HepG2 (cell line): ENCODE results near the gene CNGA3. TPM values are rescaled to one million over a fixed set of nuclear protein-coding genes. Genes with fewer than 3 reads are reported as not detected.

ENCODE experiments used
- ATAC-seq: fragments of 200-7000 bp; cut with Tn5 transposase; 3 replicates; pipeline ENCODE4 v1.9.1; 2020; ENCODE audit warnings: mild to moderate bottlenecking, moderate library complexity
- BruUV-seq: library from RNA; stranded (reverse); fragments of 400-500 nt; replicated peaks from 2 replicates; lab custom pipeline; 2021; lab: Mats Ljungman, UMichigan
- CTCF ChIA-PET: fragments of 300-600 bp; formaldehyde crosslinking; extraction: SDS; loops from one replicate; lab custom pipeline; 2021; ENCODE audit warnings: low total read pairs, inconsistent platforms, low intra/inter-chr PET ratio; lab: Yijun Ruan, JAX
- POLR2A ChIA-PET: fragments of 350-600 bp; sonication (Branson Sonifier 250); formaldehyde crosslinking; loops from one replicate; lab custom pipeline; 2020; ENCODE audit warnings: antibody characterized with exemption, inconsistent platforms; lab: Yijun Ruan, JAX
- DNase-seq: peaks from one replicate; pipeline ENCODE4 v3.0.0-alpha.2; 2015; ENCODE audit warnings: low spot score
- FAIRE-seq: peaks from 3 replicates; lab custom pipeline; 2011; peaks lifted over from hg19 to GRCh38; lab: Jason Lieb, UNC
- H2AFZ ChIP-seq: one replicate; pipeline ENCODE4 v1.6.1; 2011; ENCODE audit warnings: low read length, inconsistent platforms
- H3K27ac ChIP-seq: fragments of 300-600 bp; 3 replicates; pipeline ENCODE4 v1.8.0; 2011; ENCODE audit warnings: mixed run types, mild to moderate bottlenecking, mixed read lengths, low read length, inconsistent platforms; ENCODE audit not compliant: insufficient read depth; ENCODE audit errors: extremely low read length
- H3K27me3 ChIP-seq, 2 experiments: fragments of 200-600 bp in 1 of 2; 2 replicates in 1 of 2; 3 replicates in 1 of 2; pipeline versions ENCODE4 v1.6.0 to v1.8.0; 2011; ENCODE audit warnings: low read length in 2 of 2, mild to moderate bottlenecking in 2 of 2, moderate library complexity in 2 of 2, inconsistent platforms in 1 of 2; ENCODE audit not compliant: insufficient read depth in 2 of 2, control insufficient read depth in 1 of 2
- H3K36me3 ChIP-seq, 2 experiments: fragments of 200-600 bp in 1 of 2; replicated peaks in 1 of 2; 2 replicates in 1 of 2; 3 replicates in 1 of 2; pipeline versions ENCODE4 v1.5.1 to v1.8.0; 2011; ENCODE audit warnings: low read length in 2 of 2, inconsistent platforms in 1 of 2; ENCODE audit not compliant: insufficient read depth in 2 of 2, control insufficient read depth in 1 of 2
- H3K4me1 ChIP-seq: 2 replicates; pipeline ENCODE4 v1.5.1; 2012; ENCODE audit warnings: low read length, inconsistent platforms; ENCODE audit not compliant: insufficient read depth
- H3K4me2 ChIP-seq: 2 replicates; pipeline ENCODE4 v1.6.0; 2011; ENCODE audit warnings: low read depth, low read length, inconsistent platforms
- H3K4me3 ChIP-seq, 3 experiments: fragments of 200-600 bp in 1 of 3; sonication (generic), shearing (Covaris generic) in 1 of 3; replicated peaks in 1 of 3; 2 replicates each; pipeline ENCODE4 v1.5.1; 2011 to 2016; ENCODE audit warnings: low read length in 3 of 3, inconsistent platforms in 2 of 3, low read depth in 2 of 3, mild to moderate bottlenecking in 2 of 3, control low read depth in 1 of 3, mixed read lengths in 1 of 3; ENCODE audit not compliant: insufficient read depth in 1 of 3
- H3K79me2 ChIP-seq: one replicate; pipeline ENCODE4 v1.6.1; 2011; ENCODE audit warnings: low read length, inconsistent platforms; ENCODE audit not compliant: insufficient read depth
- H3K9ac ChIP-seq: 2 replicates; pipeline ENCODE4 v1.6.0; 2011; ENCODE audit warnings: mild to moderate bottlenecking, low read depth, low read length, inconsistent platforms; ENCODE audit not compliant: insufficient read depth
- H3K9me3 ChIP-seq: 2 replicates; pipeline ENCODE4 v1.5.1; 2012; ENCODE audit warnings: mild to moderate bottlenecking, low read length
- H4K20me1 ChIP-seq: 2 replicates; pipeline ENCODE4 v1.6.0; 2011; ENCODE audit warnings: inconsistent platforms, mild to moderate bottlenecking, low read length, moderate library complexity; ENCODE audit not compliant: insufficient read depth
- FOXC1 ChIP-seq: sonication (generic); formaldehyde crosslinking; IDR thresholded peaks from 2 replicates; pipeline ENCODE4 v1.8.0; 2022; ENCODE audit warnings: mild to moderate bottlenecking, missing genetic modification reagents, borderline replicate concordance
- KDM5B ChIP-seq: sonication (generic); formaldehyde crosslinking; IDR thresholded peaks from 2 replicates; pipeline ENCODE4 v1.4.0; 2020; ENCODE audit warnings: missing genetic modification reagents, mild to moderate bottlenecking, borderline replicate concordance
- NKX3-1 ChIP-seq: sonication (generic); formaldehyde crosslinking; IDR thresholded peaks from 2 replicates; pipeline ENCODE4 v1.5.0; 2020; ENCODE audit warnings: missing genetic modification reagents
- SNAPC2 ChIP-seq: sonication (generic); formaldehyde crosslinking; IDR thresholded peaks from 2 replicates; pipeline ENCODE4 v1.8.1; 2022; ENCODE audit warnings: mild to moderate bottlenecking, missing genetic modification reagents
- ZFP36L2 ChIP-seq: sonication (generic); formaldehyde crosslinking; IDR thresholded peaks from 2 replicates; pipeline ENCODE4 v1.4.0; 2020; ENCODE audit warnings: missing genetic modification reagents
- ZNF121 ChIP-seq: sonication (generic); formaldehyde crosslinking; IDR thresholded peaks from 2 replicates; pipeline ENCODE4 v1.5.0; 2020; ENCODE audit warnings: mild to moderate bottlenecking, missing genetic modification reagents
- ZNF235 ChIP-seq: sonication (generic); formaldehyde crosslinking; IDR thresholded peaks from 2 replicates; pipeline ENCODE4 v1.8.1; 2023; ENCODE audit warnings: mild to moderate bottlenecking, missing genetic modification reagents, borderline replicate concordance
- ZNF282 ChIP-seq: fragments of 450-650 bp; IDR thresholded peaks from 2 replicates; pipeline ENCODE4 v1.6.1; 2018; ENCODE audit not compliant: partially characterized antibody
- ZNF530 ChIP-seq: sonication (generic); formaldehyde crosslinking; IDR thresholded peaks from 2 replicates; pipeline ENCODE4 v1.5.0; 2020; ENCODE audit warnings: low read depth, mild to moderate bottlenecking, missing genetic modification reagents
- ZNF720 ChIP-seq: sonication (generic); formaldehyde crosslinking; IDR thresholded peaks from 2 replicates; pipeline ENCODE4 v1.4.0; 2020; ENCODE audit warnings: missing genetic modification reagents
- WGBS: methylation state at CpG from one replicate; pipeline ENCODE4 v1.1.6; 2017; ENCODE audit warnings: low lambda C conversion rate; 5-methylcytosine and 5-hydroxymethylcytosine counted together
- in situ Hi-C: cut with HindIII; loops from 2 replicates; pipeline ENCODE4 v1.10.0; 2017; ENCODE audit warnings: low pct_unique_long_range_greater_than_20kb; ENCODE audit not compliant: extremely low pct_ligation_motif_present
- intact Hi-C: fragments of 100-400 bp; cut with micrococcal nuclease; formaldehyde crosslinking; loops from one replicate; pipeline ENCODE4 v1.10.0; 2022; ENCODE audit not compliant: unreplicated experiment
- polyA plus RNA-seq, 8 experiments: library from polyadenylated mRNA; depleted of rRNA in 3 of 8; stranded (reverse) in 7 of 8; unstranded in 1 of 8; fragments of >200 nt; fragmentation: Illumina TruSeq in 4 of 8; extraction: Trizol in 4 of 8; gene quantifications; 2 replicates each; pipeline versions ENCODE4 v1.2.1 to v1.2.3, GENCODE V29; 2011 to 2016; ENCODE audit warnings: low read depth in 4 of 8, missing spikeins in 1 of 8, mixed read lengths in 1 of 8; ENCODE audit not compliant: insufficient read depth in 1 of 8
- total RNA-seq, 5 experiments: library from RNA; depleted of rRNA; stranded (reverse); fragments of >200 nt; fragmentation: Illumina TruSeq; extraction: Trizol; gene quantifications; 2 replicates each; pipeline ENCODE4 v1.2.3, GENCODE V29; 2016; ENCODE audit warnings: low read depth in 1 of 5
- TF ChIP-seq, protein P1 (sequence below): sonication (generic); formaldehyde crosslinking; conservative IDR thresholded peaks from 2 replicates; pipeline ENCODE4 v1.4.0; 2020; ENCODE audit warnings: missing genetic modification reagents
- TF ChIP-seq, protein P2 (sequence below): sonication (generic); formaldehyde crosslinking; IDR thresholded peaks from 2 replicates; pipeline ENCODE4 v1.5.1; 2020; ENCODE audit warnings: mild to moderate bottlenecking, missing genetic modification reagents
- TF ChIP-seq, protein P3 (sequence below): sonication (generic); formaldehyde crosslinking; IDR thresholded peaks from 2 replicates; pipeline ENCODE4 v1.5.0; 2020; ENCODE audit warnings: mild to moderate bottlenecking, missing genetic modification reagents

The CNGA3 gene
- total and polyA plus RNA-seq, 2 of the 13 experiments (the other 11 are each of a cell fraction or from before 2014, with no cell fraction given): not detected

DNA sequence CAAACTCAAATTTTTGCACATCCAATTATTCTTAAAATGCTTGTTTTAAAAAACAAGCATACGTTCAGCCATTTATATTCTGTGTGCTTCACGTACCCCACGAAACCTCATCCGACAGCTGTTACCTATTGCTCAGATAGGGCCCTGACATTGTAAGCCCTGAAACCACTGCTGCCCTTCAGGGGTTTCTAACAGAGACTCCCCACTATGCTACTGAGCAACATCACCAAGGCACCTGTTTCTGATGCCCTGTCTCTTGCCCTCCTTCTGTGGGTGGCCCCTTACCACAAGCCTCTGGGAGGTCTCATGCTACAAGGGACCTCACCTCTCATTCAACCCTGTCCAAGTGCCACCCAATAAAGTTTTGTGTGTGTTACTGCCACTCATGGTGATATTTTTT is 18.5 kb upstream of the CNGA3 start:
- in situ Hi-C loops: no loop called here
- H3K79me2 ChIP-seq: no peaks in the 10 kb centered on the region
- no peak overlapping the region for H3K4me2 ChIP-seq
- H3K9ac ChIP-seq: no peak overlapping the region
- intact Hi-C loops: no loop called here
- FAIRE-seq: no peak
- H3K9me3 ChIP-seq: peaks cover 15% of the 10 kb centered on the region
- no peaks in the 10 kb centered on the region for H4K20me1 ChIP-seq
- no peak overlapping the region for H3K4me3 ChIP-seq
- H2AFZ ChIP-seq: no peak overlapping the region
- ChIA-PET POLR2A (no interaction called here), CTCF (no interaction called here)
- no peak for ATAC-seq
- 86% methylated on average over 4 of the region's 4 CpGs for WGBS
- no peak for DNase-seq
- BruUV-seq: no TSS peak
- peaks cover 0 to 11% of the 10 kb centered on the region in 2 experiments; a peak in 4 of 5 replicates for H3K27me3 ChIP-seq
- H3K36me3 ChIP-seq: no peaks in the 10 kb centered on the region
- H3K4me1 ChIP-seq: no peaks in the 10 kb centered on the region
- no peak for TF ChIP-seq ZNF720 (CRISPR knock-in tag)
- no peak overlapping the region for H3K27ac ChIP-seq

DNA sequence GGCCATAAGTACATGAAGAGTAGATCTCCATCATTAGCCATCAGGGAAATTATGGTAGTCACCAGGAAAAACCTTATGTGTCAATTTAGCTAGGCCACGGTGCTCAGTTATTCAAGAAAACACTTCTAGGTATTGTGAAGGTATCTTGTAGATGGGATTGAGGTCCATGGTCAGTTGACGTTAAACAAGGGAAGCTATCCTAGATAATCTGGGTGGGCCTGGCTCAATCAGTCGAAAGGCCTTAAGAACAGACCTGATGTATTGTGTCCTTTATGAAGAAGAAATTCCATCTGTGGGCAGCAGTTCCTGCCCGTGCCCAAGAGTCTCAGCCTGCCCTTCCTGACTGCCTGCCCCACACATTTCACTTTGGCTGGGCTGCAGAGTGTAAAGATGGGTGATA is 16.7 kb upstream of the CNGA3 start:
- no peaks in the 10 kb centered on the region for H3K4me1 ChIP-seq
- H3K9me3 ChIP-seq: peaks cover 5% of the 10 kb centered on the region
- no peaks in the 10 kb centered on the region for H3K79me2 ChIP-seq
- no peak overlapping the region for H3K27ac ChIP-seq
- H3K36me3 ChIP-seq: no peaks in the 10 kb centered on the region
- in situ Hi-C loops: no loop called here
- no peak for FAIRE-seq
- H3K27me3 ChIP-seq: peaks cover 0 to 25% of the 10 kb centered on the region in 2 experiments; a peak in 4 of 5 replicates
- no peaks in the 10 kb centered on the region for H4K20me1 ChIP-seq
- intact Hi-C loops: no loop called here
- H3K4me3 ChIP-seq: no peak overlapping the region
- H2AFZ ChIP-seq: no peak overlapping the region
- ATAC-seq: no peak
- no TSS peak for BruUV-seq
- CTCF ChIA-PET: no interaction called here
- POLR2A ChIA-PET: no interaction called here
- no peak overlapping the region for H3K9ac ChIP-seq
- no peak overlapping the region for H3K4me2 ChIP-seq
- no peak for DNase-seq
- 26% methylated on average over 4 of the region's 4 CpGs for WGBS
- TF ChIP-seq NKX3-1 (no peak), SNAPC2 (no peak), ZNF530 (CRISPR knock-in tag) (no peak), FOXC1 (CRISPR knock-in tag) (no peak), KDM5B (CRISPR knock-in tag) (no peak), ZNF121 (CRISPR knock-in tag) (no peak), ZNF282 (no peak), ZFP36L2 (CRISPR knock-in tag) (no peak), ZNF235 (CRISPR knock-in tag) (no peak)
- TF ChIP-seq, protein P1, sequence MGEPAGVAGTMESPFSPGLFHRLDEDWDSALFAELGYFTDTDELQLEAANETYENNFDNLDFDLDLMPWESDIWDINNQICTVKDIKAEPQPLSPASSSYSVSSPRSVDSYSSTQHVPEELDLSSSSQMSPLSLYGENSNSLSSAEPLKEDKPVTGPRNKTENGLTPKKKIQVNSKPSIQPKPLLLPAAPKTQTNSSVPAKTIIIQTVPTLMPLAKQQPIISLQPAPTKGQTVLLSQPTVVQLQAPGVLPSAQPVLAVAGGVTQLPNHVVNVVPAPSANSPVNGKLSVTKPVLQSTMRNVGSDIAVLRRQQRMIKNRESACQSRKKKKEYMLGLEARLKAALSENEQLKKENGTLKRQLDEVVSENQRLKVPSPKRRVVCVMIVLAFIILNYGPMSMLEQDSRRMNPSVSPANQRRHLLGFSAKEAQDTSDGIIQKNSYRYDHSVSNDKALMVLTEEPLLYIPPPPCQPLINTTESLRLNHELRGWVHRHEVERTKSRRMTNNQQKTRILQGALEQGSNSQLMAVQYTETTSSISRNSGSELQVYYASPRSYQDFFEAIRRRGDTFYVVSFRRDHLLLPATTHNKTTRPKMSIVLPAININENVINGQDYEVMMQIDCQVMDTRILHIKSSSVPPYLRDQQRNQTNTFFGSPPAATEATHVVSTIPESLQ (CRISPR knock-in tag): no peak
- TF ChIP-seq, protein P2, sequence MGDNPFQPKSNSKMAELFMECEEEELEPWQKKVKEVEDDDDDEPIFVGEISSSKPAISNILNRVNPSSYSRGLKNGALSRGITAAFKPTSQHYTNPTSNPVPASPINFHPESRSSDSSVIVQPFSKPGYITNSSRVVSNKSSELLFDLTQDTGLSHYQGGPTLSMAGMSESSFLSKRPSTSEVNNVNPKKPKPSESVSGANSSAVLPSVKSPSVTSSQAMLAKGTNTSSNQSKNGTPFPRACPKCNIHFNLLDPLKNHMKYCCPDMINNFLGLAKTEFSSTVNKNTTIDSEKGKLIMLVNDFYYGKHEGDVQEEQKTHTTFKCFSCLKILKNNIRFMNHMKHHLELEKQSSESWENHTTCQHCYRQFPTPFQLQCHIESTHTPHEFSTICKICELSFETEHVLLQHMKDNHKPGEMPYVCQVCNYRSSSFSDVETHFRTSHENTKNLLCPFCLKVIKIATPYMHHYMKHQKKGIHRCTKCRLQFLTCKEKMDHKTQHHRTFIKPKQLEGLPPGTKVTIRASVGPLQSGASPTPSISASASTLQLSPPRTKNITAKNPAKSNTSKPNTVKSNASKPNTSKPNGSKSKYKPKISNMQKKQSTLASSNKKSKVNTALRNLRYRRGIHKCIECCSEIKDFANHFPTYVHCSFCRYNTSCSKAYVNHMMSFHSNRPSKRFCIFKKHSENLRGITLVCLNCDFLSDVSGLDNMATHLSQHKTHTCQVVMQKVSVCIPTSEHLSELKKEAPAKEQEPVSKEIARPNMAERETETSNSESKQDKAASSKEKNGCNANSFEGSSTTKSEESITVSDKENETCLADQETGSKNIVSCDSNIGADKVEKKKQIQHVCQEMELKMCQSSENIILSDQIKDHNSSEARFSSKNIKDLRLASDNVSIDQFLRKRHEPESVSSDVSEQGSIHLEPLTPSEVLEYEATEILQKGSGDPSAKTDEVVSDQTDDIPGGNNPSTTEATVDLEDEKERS (CRISPR knock-in tag): no peak
- TF ChIP-seq, protein P3, sequence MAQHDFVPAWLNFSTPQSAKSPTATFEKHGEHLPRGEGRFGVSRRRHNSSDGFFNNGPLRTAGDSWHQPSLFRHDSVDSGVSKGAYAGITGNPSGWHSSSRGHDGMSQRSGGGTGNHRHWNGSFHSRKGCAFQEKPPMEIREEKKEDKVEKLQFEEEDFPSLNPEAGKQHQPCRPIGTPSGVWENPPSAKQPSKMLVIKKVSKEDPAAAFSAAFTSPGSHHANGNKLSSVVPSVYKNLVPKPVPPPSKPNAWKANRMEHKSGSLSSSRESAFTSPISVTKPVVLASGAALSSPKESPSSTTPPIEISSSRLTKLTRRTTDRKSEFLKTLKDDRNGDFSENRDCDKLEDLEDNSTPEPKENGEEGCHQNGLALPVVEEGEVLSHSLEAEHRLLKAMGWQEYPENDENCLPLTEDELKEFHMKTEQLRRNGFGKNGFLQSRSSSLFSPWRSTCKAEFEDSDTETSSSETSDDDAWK (CRISPR knock-in tag): no peak
